ENCODE results near the gene NKX2-3.

Gene NKX2-3

DNA sequence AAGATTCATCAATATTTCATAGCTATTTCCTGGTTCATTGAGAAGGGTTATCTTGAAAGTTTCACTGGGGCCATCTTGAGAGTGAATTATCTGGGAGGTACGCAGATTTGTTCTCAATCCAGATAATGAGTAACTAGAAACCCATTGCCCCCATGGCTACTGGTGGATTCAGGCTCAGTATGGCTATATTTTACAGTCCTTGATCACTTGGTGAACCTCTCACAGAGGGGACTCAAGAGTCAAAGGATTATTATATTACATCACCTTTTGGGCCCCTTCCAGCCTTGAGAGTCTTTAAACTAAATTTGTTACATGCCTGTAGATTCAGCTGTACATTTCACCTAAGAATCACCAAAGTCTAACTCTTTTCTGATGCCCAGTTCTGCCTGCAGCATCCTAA is 11.6 kb downstream of the NKX2-3 start:
- H3K4me3 ChIP-seq (ENCODE audit: low read length in 2 of 2), result no peak overlapping the region
- no peaks in the 10 kb centered on the region for H3K9me3 ChIP-seq (ENCODE audit: control insufficient read depth in 2 of 2, low read length in 2 of 2)
- no peak overlapping the region for H3K9ac ChIP-seq (ENCODE audit: low read length in 2 of 2)
- no peak overlapping the region for H3K27ac ChIP-seq (ENCODE audit: low read length)
- no peaks in the 10 kb centered on the region for H3K36me3 ChIP-seq (ENCODE audit: control insufficient read depth in 2 of 2, insufficient read depth in 2 of 2, low read length in 2 of 2)
- peaks cover 4% of the 10 kb centered on the region for H3K4me1 ChIP-seq (ENCODE audit: control insufficient read depth, insufficient read depth, low read length)
- peaks cover 32 to 34% of the 10 kb centered on the region in 2 donors for H3K27me3 ChIP-seq (ENCODE audit: control insufficient read depth in 1 of 2, insufficient read depth in 2 of 2, low read length in 2 of 2)

DNA sequence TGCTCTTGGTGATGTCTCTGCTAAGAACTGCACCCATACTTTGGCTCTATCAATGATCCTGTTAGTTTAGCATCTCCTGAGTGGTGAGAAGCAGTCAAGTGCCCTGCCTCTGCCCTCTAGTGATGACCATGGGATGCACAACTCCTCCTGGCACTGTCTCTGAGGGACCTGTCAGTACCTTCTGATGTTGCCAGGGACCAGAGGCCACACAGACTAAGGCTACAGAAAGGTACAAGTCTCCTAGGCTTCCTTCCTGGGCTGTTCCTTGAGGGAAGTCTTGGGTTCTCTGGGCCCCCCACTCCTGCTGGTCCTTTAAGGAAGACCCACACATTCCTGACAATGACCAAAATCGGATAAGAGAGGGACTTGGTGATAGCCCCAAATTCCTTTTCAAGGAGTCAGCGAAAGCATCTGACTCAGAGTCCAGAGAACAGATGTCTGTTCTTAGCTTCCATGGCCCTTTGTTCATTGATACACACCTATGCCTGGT is 15.3 kb downstream of the NKX2-3 start:
- Histone ChIP-seq H3K9ac (ENCODE audit: low read length in 2 of 2) (no peak overlapping the region), H3K9me3 (ENCODE audit: control insufficient read depth in 2 of 2, low read length in 2 of 2) (no peaks in the 10 kb centered on the region), H3K4me1 (ENCODE audit: control insufficient read depth, insufficient read depth, low read length) (no peaks in the 10 kb centered on the region), H3K4me3 (ENCODE audit: low read length in 2 of 2) (no peak overlapping the region), H3K36me3 (ENCODE audit: control insufficient read depth in 2 of 2, insufficient read depth in 2 of 2, low read length in 2 of 2) (no peaks in the 10 kb centered on the region), H3K27me3 (ENCODE audit: control insufficient read depth in 1 of 2, insufficient read depth in 2 of 2, low read length in 2 of 2) (peaks cover 7 to 18% of the 10 kb centered on the region in 2 donors), H3K27ac (ENCODE audit: low read length) (no peak overlapping the region)

DNA sequence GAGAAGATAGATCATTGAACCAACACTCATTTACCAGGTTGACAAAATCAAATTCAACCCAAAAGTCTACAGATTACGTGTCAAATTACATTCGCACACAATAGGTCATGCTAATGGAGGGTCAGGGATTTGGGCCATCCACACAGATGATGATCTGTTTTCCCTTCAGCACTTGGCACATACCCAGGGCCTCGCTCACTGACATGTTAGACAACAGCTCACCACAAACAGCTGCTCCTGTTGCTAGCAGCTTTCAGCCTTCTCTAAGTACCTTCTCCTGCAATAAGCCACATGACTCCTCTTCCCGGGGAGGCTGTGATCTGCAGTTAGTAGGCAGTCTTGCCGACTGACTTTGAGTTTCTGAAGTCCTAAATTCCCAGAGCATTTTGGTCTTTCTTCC is 18.4 kb downstream of the NKX2-3 start:
- Histone ChIP-seq H3K4me1 (ENCODE audit: control insufficient read depth, insufficient read depth, low read length) (no peaks in the 10 kb centered on the region), H3K4me3 (ENCODE audit: low read length in 2 of 2) (no peak overlapping the region), H3K27me3 (ENCODE audit: control insufficient read depth in 1 of 2, insufficient read depth in 2 of 2, low read length in 2 of 2) (peaks cover 14 to 33% of the 10 kb centered on the region in 2 donors), H3K36me3 (ENCODE audit: control insufficient read depth in 2 of 2, insufficient read depth in 2 of 2, low read length in 2 of 2) (no peaks in the 10 kb centered on the region), H3K9me3 (ENCODE audit: control insufficient read depth in 2 of 2, low read length in 2 of 2) (no peaks in the 10 kb centered on the region), H3K27ac (ENCODE audit: low read length) (no peak overlapping the region), H3K9ac (ENCODE audit: low read length in 2 of 2) (no peak overlapping the region)

DNA sequence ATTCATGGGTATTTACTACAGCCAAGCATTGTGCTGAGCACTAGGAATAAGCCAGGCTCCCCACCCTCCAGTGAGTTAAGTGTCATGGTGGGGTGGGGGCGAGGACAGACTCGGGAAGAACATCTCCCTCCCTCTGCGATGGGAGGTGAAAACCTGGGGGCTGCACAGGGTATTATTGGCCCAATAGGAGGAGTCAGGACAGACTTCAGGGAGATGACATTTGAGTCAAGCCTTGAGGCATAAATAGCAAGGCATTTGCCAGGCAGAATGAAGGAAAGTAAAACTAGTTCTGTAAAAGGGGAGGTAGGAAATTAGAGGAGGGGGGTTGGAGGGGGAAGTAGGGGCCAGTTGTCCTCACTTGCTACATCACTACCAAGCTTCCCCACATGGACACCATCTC is 18.9 kb downstream of the NKX2-3 start:
- no peaks in the 10 kb centered on the region for H3K36me3 ChIP-seq (ENCODE audit: control insufficient read depth in 2 of 2, insufficient read depth in 2 of 2, low read length in 2 of 2)
- no peak overlapping the region for H3K4me3 ChIP-seq (ENCODE audit: low read length in 2 of 2)
- no peaks in the 10 kb centered on the region for H3K4me1 ChIP-seq (ENCODE audit: control insufficient read depth, insufficient read depth, low read length)
- H3K9me3 ChIP-seq (ENCODE audit: control insufficient read depth in 2 of 2, low read length in 2 of 2), result no peaks in the 10 kb centered on the region
- no peak overlapping the region for H3K9ac ChIP-seq (ENCODE audit: low read length in 2 of 2)
- H3K27me3 ChIP-seq (ENCODE audit: control insufficient read depth in 1 of 2, insufficient read depth in 2 of 2, low read length in 2 of 2), result peaks cover 15 to 35% of the 10 kb centered on the region in 2 donors
- H3K27ac ChIP-seq (ENCODE audit: low read length), result no peak overlapping the region

DNA sequence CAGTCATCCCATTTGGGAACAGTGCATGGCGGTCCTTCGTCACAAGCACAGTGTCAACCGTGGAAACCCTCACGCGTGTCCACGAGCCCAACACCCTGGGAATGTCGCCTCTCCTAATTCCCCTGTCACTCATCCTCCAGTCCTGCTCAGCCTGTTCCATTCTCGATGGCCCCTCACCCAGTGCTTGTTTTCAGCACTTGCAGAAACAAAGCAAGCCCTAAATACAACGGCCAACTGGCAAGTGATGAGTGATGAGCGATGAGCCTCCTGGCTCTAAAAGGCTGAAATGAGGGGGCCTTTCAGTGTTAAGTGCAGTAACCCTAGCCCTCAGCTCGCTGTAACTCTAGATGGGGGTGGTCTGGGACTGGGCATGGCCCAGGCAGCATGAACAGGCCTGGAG is 22.6 kb downstream of the NKX2-3 start:
- Histone ChIP-seq H3K4me1 (ENCODE audit: control insufficient read depth, insufficient read depth, low read length) (no peaks in the 10 kb centered on the region), H3K9me3 (ENCODE audit: control insufficient read depth in 2 of 2, low read length in 2 of 2) (no peaks in the 10 kb centered on the region), H3K27me3 (ENCODE audit: control insufficient read depth in 1 of 2, insufficient read depth in 2 of 2, low read length in 2 of 2) (peaks cover 15 to 32% of the 10 kb centered on the region in 2 donors), H3K36me3 (ENCODE audit: control insufficient read depth in 2 of 2, insufficient read depth in 2 of 2, low read length in 2 of 2) (no peaks in the 10 kb centered on the region), H3K4me3 (ENCODE audit: low read length in 2 of 2) (no peak overlapping the region), H3K27ac (ENCODE audit: low read length) (no peak overlapping the region), H3K9ac (ENCODE audit: low read length in 2 of 2) (no peak overlapping the region)

DNA sequence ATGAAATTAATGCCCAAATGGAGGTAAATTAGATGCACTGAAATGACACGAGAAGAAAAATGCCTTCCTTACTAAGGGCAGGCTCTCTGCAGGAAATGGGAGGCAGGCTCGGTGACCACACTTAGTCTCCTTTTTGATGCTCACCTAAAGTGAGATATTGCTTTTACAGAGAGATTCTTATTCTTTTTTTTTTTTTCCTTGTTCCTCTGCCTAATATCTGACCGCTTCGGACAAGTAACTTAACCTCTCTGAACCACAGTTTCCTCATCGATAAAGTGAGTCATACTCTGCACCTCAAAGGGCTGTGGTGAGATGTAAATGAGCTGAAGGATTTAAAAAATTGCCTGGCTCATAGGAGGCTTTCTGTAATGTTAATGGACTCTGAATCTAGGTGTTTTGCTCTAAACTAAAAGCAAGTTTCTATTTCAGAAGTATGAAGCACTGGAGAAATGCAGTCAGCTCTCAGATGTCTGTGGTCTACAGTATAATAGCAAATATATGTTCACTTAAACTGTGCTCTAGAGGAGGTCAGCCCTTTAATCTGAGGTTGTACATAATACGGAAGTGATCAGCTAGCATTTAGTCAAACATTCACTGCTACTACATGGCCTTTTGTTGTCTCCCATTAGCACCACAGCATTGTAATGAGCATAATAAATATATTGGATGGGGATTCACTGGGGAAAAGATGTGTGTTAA is 23.2 kb downstream of the NKX2-3 start:
- no peaks in the 10 kb centered on the region for H3K36me3 ChIP-seq (ENCODE audit: control insufficient read depth in 2 of 2, insufficient read depth in 2 of 2, low read length in 2 of 2)

DNA sequence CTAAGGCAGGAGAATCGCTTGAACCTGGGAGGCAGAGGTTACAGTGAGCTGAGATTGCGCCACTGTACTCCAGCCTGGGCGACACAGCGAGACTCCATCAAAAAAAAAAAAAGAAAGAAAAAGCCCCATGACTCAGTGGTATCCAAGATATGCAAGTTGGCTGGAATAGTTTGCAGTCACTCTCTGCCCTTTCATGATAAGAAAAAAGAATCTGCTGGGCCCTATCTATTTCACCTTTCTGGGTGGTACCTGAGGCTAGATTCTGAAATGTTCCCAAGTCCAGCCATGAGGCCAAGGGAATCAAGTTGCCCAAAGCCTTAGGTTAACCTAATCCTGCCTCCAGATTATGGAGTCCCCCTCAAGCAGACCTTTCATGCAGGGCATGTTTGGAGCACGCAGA is 24.3 kb downstream of the NKX2-3 start:
- Histone ChIP-seq H3K4me3 (ENCODE audit: low read length in 2 of 2) (no peak overlapping the region), H3K9me3 (ENCODE audit: control insufficient read depth in 2 of 2, low read length in 2 of 2) (no peaks in the 10 kb centered on the region), H3K36me3 (ENCODE audit: control insufficient read depth in 2 of 2, insufficient read depth in 2 of 2, low read length in 2 of 2) (no peaks in the 10 kb centered on the region), H3K27me3 (ENCODE audit: control insufficient read depth in 1 of 2, insufficient read depth in 2 of 2, low read length in 2 of 2) (peaks cover 15 to 30% of the 10 kb centered on the region in 2 donors), H3K27ac (ENCODE audit: low read length) (no peak overlapping the region), H3K4me1 (ENCODE audit: control insufficient read depth, insufficient read depth, low read length) (no peaks in the 10 kb centered on the region), H3K9ac (ENCODE audit: low read length in 2 of 2) (no peak overlapping the region)

More for the DNA sequence above, 23.2 kb downstream of the NKX2-3 start:
- Histone ChIP-seq H3K9me3 (ENCODE audit: control insufficient read depth in 2 of 2, low read length in 2 of 2) (no peaks in the 10 kb centered on the region), H3K27me3 (ENCODE audit: control insufficient read depth in 1 of 2, insufficient read depth in 2 of 2, low read length in 2 of 2) (peaks cover 15 to 30% of the 10 kb centered on the region in 2 donors), H3K9ac (ENCODE audit: low read length in 2 of 2) (no peak overlapping the region), H3K4me3 (ENCODE audit: low read length in 2 of 2) (no peak overlapping the region), H3K4me1 (ENCODE audit: control insufficient read depth, insufficient read depth, low read length) (no peaks in the 10 kb centered on the region), H3K27ac (ENCODE audit: low read length) (no peak overlapping the region)

DNA sequence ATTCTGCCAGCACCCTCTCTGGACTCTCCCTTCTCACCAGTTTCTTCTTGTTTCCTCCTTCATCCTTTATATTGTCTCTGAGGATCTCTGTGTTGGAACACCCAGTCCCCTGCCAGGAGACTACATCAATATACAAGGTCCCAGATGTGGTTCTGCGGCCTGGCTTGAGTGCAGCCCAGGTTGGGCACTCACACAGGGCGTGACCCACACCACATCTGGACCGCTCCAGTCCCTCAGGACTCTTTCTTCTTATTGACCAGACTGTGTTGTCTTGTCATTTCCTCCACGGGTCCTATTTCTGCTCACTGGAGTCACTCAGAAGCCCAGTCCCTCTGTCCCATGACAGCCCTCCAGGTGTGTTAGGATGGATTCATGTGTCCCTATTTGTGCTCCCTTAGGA is 26.0 kb downstream of the NKX2-3 start:
- Histone ChIP-seq H3K9me3 (ENCODE audit: control insufficient read depth in 2 of 2, low read length in 2 of 2) (no peaks in the 10 kb centered on the region), H3K4me1 (ENCODE audit: control insufficient read depth, insufficient read depth, low read length) (no peaks in the 10 kb centered on the region), H3K36me3 (ENCODE audit: control insufficient read depth in 2 of 2, insufficient read depth in 2 of 2, low read length in 2 of 2) (no peaks in the 10 kb centered on the region), H3K27me3 (ENCODE audit: control insufficient read depth in 1 of 2, insufficient read depth in 2 of 2, low read length in 2 of 2) (peaks cover 15 to 25% of the 10 kb centered on the region in 2 donors), H3K9ac (ENCODE audit: low read length in 2 of 2) (no peak overlapping the region), H3K4me3 (ENCODE audit: low read length in 2 of 2) (no peak overlapping the region), H3K27ac (ENCODE audit: low read length) (no peak overlapping the region)

DNA sequence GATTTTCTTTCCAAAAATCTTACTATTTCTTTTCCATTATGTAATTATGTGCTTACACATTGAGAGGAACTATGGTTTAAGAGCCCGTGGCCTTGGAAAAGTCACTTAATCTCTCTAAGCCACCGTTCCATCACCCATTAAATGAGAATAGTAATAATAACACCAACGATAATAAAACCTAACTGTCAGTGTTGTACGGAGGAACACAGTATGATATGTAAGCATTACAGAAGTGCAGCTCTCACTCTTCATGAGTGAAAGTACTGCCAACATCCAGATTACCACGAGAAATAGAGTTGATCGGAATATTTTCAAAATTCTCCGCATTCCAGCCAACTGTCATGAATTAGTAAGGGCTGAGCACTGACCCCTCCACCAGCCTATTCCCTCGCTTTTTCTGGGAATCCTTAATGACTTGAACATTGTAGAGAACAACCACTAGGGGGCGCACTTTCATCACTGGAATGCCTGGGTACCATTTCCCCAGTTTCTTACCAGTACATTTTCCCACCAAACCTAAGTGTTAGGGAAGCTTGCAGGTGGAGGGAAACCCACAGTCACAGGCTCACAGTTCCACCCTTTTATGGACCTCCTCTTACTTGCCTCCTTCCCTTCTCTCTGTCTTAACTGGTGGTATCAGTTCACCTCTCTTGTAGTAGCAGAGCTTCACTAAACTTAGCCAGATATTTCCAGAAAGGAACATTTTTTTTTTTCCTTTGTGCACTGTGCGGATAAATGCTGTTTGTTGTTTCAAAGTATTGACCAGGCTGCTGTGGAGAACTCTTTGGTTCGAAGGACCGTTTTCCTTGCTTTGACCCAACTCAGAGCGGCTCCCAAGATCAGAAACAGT is 27.8 kb downstream of the NKX2-3 start:
- H3K4me1 ChIP-seq (ENCODE audit: control insufficient read depth, insufficient read depth, low read length), result no peaks in the 10 kb centered on the region
- H3K9ac ChIP-seq (ENCODE audit: low read length in 2 of 2), result no peak overlapping the region
- no peak overlapping the region for H3K27ac ChIP-seq (ENCODE audit: low read length)
- H3K4me3 ChIP-seq (ENCODE audit: low read length in 2 of 2), result no peak overlapping the region
- H3K9me3 ChIP-seq (ENCODE audit: control insufficient read depth in 2 of 2, low read length in 2 of 2), result no peaks in the 10 kb centered on the region
- H3K27me3 ChIP-seq (ENCODE audit: control insufficient read depth in 1 of 2, insufficient read depth in 2 of 2, low read length in 2 of 2), result peaks cover 8 to 12% of the 10 kb centered on the region in 2 donors
- no peaks in the 10 kb centered on the region for H3K36me3 ChIP-seq (ENCODE audit: control insufficient read depth in 2 of 2, insufficient read depth in 2 of 2, low read length in 2 of 2)

DNA sequence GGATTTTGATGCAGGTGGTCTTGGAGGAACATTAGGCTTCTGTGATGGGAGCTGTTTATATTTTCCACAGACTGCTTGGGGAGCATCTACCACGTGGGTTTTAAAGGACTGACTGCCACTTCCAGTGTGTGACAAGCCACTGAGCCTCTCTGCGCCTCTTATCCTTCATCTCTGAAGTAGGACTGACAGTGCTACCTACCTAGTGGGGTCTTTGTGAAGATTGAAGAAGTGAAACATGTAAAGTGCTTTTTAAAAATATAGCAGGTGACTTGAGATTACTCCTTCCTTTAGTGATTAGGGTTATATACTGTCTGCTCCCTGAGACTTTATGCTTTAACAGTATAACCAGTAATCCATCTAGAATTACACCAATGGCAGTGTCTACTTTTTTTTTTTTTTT is 29.9 kb downstream of the NKX2-3 start:
- Histone ChIP-seq H3K4me1 (ENCODE audit: control insufficient read depth, insufficient read depth, low read length) (no peaks in the 10 kb centered on the region), H3K36me3 (ENCODE audit: control insufficient read depth in 2 of 2, insufficient read depth in 2 of 2, low read length in 2 of 2) (no peaks in the 10 kb centered on the region), H3K27me3 (ENCODE audit: control insufficient read depth in 1 of 2, insufficient read depth in 2 of 2, low read length in 2 of 2) (peaks cover 0 to 8% of the 10 kb centered on the region in 2 donors), H3K9me3 (ENCODE audit: control insufficient read depth in 2 of 2, low read length in 2 of 2) (no peaks in the 10 kb centered on the region), H3K4me3 (ENCODE audit: low read length in 2 of 2) (no peak overlapping the region), H3K27ac (ENCODE audit: low read length) (no peak overlapping the region), H3K9ac (ENCODE audit: low read length in 2 of 2) (no peak overlapping the region)

DNA sequence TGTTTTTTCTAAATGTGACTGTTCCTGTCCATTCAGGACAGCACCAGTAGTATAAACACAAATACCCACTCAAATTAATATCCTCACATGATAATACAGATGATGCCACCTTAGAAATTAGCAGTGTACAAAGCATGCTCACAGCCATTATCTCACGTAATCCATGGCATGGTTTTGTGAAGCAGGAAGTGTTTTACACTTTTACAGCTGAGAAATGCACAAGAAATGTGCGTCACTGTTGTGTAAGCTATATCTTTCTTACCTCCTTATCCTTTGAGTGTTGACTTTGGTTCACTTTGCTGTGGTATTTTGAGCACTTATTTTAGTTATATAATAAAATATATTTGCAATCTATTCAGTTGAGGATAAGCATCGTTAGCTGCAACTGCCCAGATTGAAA is 31.6 kb downstream of the NKX2-3 start:
- H3K9ac ChIP-seq (ENCODE audit: low read length in 2 of 2), result no peak overlapping the region
- H3K4me1 ChIP-seq (ENCODE audit: control insufficient read depth, insufficient read depth, low read length), result no peaks in the 10 kb centered on the region
- H3K27ac ChIP-seq (ENCODE audit: low read length), result no peak overlapping the region
- peaks cover 0 to 3% of the 10 kb centered on the region in 2 donors for H3K27me3 ChIP-seq (ENCODE audit: control insufficient read depth in 1 of 2, insufficient read depth in 2 of 2, low read length in 2 of 2)
- H3K9me3 ChIP-seq (ENCODE audit: control insufficient read depth in 2 of 2, low read length in 2 of 2), result no peaks in the 10 kb centered on the region
- H3K36me3 ChIP-seq (ENCODE audit: control insufficient read depth in 2 of 2, insufficient read depth in 2 of 2, low read length in 2 of 2), result no peaks in the 10 kb centered on the region
- no peak overlapping the region for H3K4me3 ChIP-seq (ENCODE audit: low read length in 2 of 2)

Data from stomach smooth muscle (tissue), 2 donors.